OCI-LY3 (cell line): Measurements from ENCODE around the gene CBLL1.

Experiments
- H2AFZ ChIP-seq: fragments of 200-600, 300-600 bp; shearing (Covaris generic); 2 replicates; pipeline ENCODE4 v1.6.0; 2014; ENCODE audit warnings: antibody characterized with exemption, low read depth, low read length
- H3K27ac ChIP-seq: fragments of 200-600, 300-600 bp; sonication (generic); 2 replicates; pipeline ENCODE4 v1.5.1; 2014; ENCODE audit warnings: mild to moderate bottlenecking, low read length, moderate library complexity, mixed read lengths
- H3K27me3 ChIP-seq: fragments of 200-600, 300-600 bp; sonication (generic); 2 replicates; pipeline ENCODE4 v1.6.1; 2014; ENCODE audit warnings: low read depth, low read length, mixed read lengths
- H3K36me3 ChIP-seq: fragments of 200-600, 300-600 bp; sonication (generic); replicated peaks from 2 replicates; pipeline ENCODE3; 2014; ENCODE audit warnings: low read depth, low read length, mixed read lengths
- H3K4me1 ChIP-seq: fragments of 300-600, 200-600 bp; sonication (generic); 2 replicates; pipeline ENCODE4 v1.6.1; 2014; ENCODE audit warnings: low read length, mixed read lengths
- H3K4me2 ChIP-seq: fragments of 200-600, 300-600 bp; sonication (generic); 2 replicates; pipeline ENCODE4 v1.6.1; 2014; ENCODE audit warnings: low read length, mixed read lengths
- H3K4me3 ChIP-seq: fragments of 300-600, 200-600 bp; sonication (generic); 2 replicates; pipeline ENCODE4 v1.5.1; 2014; ENCODE audit warnings: antibody characterized with exemption, mild to moderate bottlenecking, low read length, moderate library complexity
- H3K79me2 ChIP-seq: fragments of 300-600, 200-600 bp; shearing (Covaris generic); 2 replicates; pipeline ENCODE4 v1.6.1; 2014; ENCODE audit warnings: mild to moderate bottlenecking, low read length, mixed read lengths
- H3K9ac ChIP-seq: fragments of 300-600, 200-600 bp; shearing (Covaris generic); 2 replicates; pipeline ENCODE4 v1.6.0; 2014; ENCODE audit warnings: mild to moderate bottlenecking, low read length, moderate library complexity
- H3K9me3 ChIP-seq: fragments of 200-600, 300-600 bp; shearing (Covaris generic); 2 replicates; pipeline ENCODE4 v1.6.1; 2014; ENCODE audit warnings: low read length, mixed read lengths; ENCODE audit not compliant: insufficient read depth
- H4K20me1 ChIP-seq: fragments of 200-600, 300-600 bp; sonication (generic); 2 replicates; pipeline ENCODE4 v1.6.1; 2016; ENCODE audit warnings: low read length, mixed read lengths; ENCODE audit not compliant: insufficient read depth
- CTCF ChIP-seq: fragments of 200-600, 300-600 bp; sonication (generic); IDR thresholded peaks from 2 replicates; pipeline ENCODE4 v1.5.1; 2014; ENCODE audit warnings: antibody characterized with exemption, low read length, low read depth
- EZH2phosphoT487 ChIP-seq: fragments of 200-600 bp; shearing (Covaris generic); IDR thresholded peaks from 2 replicates; pipeline ENCODE4 v1.6.1; 2018; ENCODE audit warnings: antibody characterized with exemption, mixed run types, low read depth

Gene CBLL1

GRCh38 chr7:107783648-107784047 lies 39.7 kb downstream of the CBLL1 start:
- TF ChIP-seq CTCF (no peak), EZH2phosphoT487 (no peak)
- Histone ChIP-seq H3K4me2 (no peak overlapping the region), H2AFZ (no peak overlapping the region), H3K27me3 (peaks cover 7% of the 10 kb centered on the region; the same call in 1 of the 2 replicates), H3K36me3 (no peaks in the 10 kb centered on the region), H3K9ac (no peak overlapping the region), H3K27ac (no peak overlapping the region), H3K79me2 (no peaks in the 10 kb centered on the region), H4K20me1 (no peaks in the 10 kb centered on the region), H3K9me3 (no peaks in the 10 kb centered on the region), H3K4me3 (no peak overlapping the region), H3K4me1 (peaks cover 3% of the 10 kb centered on the region; the same call in 1 of the 2 replicates)

GRCh38 chr7:107785170-107785569 lies 41.2 kb downstream of the CBLL1 start:
- no peak overlapping the region for H3K27ac ChIP-seq
- H3K36me3 ChIP-seq, result no peaks in the 10 kb centered on the region
- H3K9ac ChIP-seq, result no peak overlapping the region
- H2AFZ ChIP-seq, result no peak overlapping the region
- H3K4me3 ChIP-seq, result no peak overlapping the region
- no peaks in the 10 kb centered on the region for H4K20me1 ChIP-seq
- no peaks in the 10 kb centered on the region for H3K9me3 ChIP-seq
- no peak overlapping the region for H3K4me2 ChIP-seq
- TF ChIP-seq CTCF (no peak), EZH2phosphoT487 (no peak)
- no peaks in the 10 kb centered on the region for H3K79me2 ChIP-seq
- peaks cover 7% of the 10 kb centered on the region; the same call in 1 of the 2 replicates for H3K27me3 ChIP-seq
- H3K4me1 ChIP-seq, result peaks cover 3% of the 10 kb centered on the region; the same call in 1 of the 2 replicates

- Histone ChIP-seq H3K79me2 (no peaks in the 10 kb centered on the region), H4K20me1 (no peaks in the 10 kb centered on the region), H2AFZ (peak overlapping the region; percentile 81), H3K27me3 (peaks cover 7% of the 10 kb centered on the region; the same call in 1 of the 2 replicates), H3K27ac (no peak overlapping the region), H3K4me2 (peak overlapping the region; percentile 17; the same call in 1 of the 2 replicates), H3K9ac (no peak overlapping the region), H3K4me3 (no peak overlapping the region), H3K9me3 (no peaks in the 10 kb centered on the region), H3K36me3 (no peaks in the 10 kb centered on the region), H3K4me1 (peaks cover 3% of the 10 kb centered on the region; the same call in 1 of the 2 replicates)
- TF ChIP-seq EZH2phosphoT487 (no peak), CTCF (no peak)
These were observed 42.0 kb downstream of the CBLL1 start for GRCh38 chr7:107785926-107786325.

- H3K4me1 ChIP-seq, result peaks cover 3% of the 10 kb centered on the region; the same call in 1 of the 2 replicates
- H3K4me3 ChIP-seq, result no peak overlapping the region
- H3K79me2 ChIP-seq, result no peaks in the 10 kb centered on the region
- no peak overlapping the region for H3K27ac ChIP-seq
- no peaks in the 10 kb centered on the region for H3K36me3 ChIP-seq
- H3K4me2 ChIP-seq, result no peak overlapping the region
- no peaks in the 10 kb centered on the region for H4K20me1 ChIP-seq
- no peaks in the 10 kb centered on the region for H3K9me3 ChIP-seq
- H3K27me3 ChIP-seq, result peaks cover 7% of the 10 kb centered on the region; the same call in 1 of the 2 replicates
- H2AFZ ChIP-seq, result no peak overlapping the region
- H3K9ac ChIP-seq, result no peak overlapping the region
- TF ChIP-seq CTCF (no peak), EZH2phosphoT487 (no peak)
These were observed 44.3 kb downstream of the CBLL1 start for GRCh38 chr7:107788216-107788615.
